ENCODE measurements around the gene VRK3.
"Not testable (repeated sequence)": the region's sequence is repeated elsewhere in the genome, so short reads cannot be mapped to it uniquely, and the experiment has no call there.

VRK3 gene

GRCh38 chr19:49988433-49988832, 36.7 kb downstream of the VRK3 start:
- DNase-seq (ENCODE audit: low read depth in 1 of 2, low spot score in 1 of 2), result no peak

- DNase-seq (ENCODE audit: low read depth in 1 of 2, low spot score in 1 of 2), result no peak
These were observed 37.2 kb downstream of the VRK3 start for GRCh38 chr19:49988007-49988406.

GRCh38 chr19:49987159-49987698, 37.9 kb downstream of the VRK3 start:
- DNase-seq (ENCODE audit: low read depth in 1 of 2, low spot score in 1 of 2), result peak; percentile 30 to 44

GRCh38 chr19:49986354-49986753, 38.8 kb downstream of the VRK3 start:
- DNase-seq (ENCODE audit: low read depth in 1 of 2, low spot score in 1 of 2), result no peak

- DNase-seq (ENCODE audit: low read depth in 1 of 2, low spot score in 1 of 2), result no peak
These were observed 39.3 kb downstream of the VRK3 start for GRCh38 chr19:49985871-49986270.

- DNase-seq (ENCODE audit: low read depth in 1 of 2, low spot score in 1 of 2), result no peak
These were observed 40.7 kb downstream of the VRK3 start for GRCh38 chr19:49984491-49984890.

- DNase-seq (ENCODE audit: low read depth in 1 of 2, low spot score in 1 of 2), result peak; percentile 62 to 75
These were observed 41.4 kb downstream of the VRK3 start for GRCh38 chr19:49983645-49984229.

- DNase-seq (ENCODE audit: low read depth in 1 of 2, low spot score in 1 of 2), result no peak
These were observed 43.3 kb downstream of the VRK3 start for GRCh38 chr19:49981603-49982593.

GRCh38 chr19:49978324-49978723, 46.8 kb downstream of the VRK3 start:
- DNase-seq (ENCODE audit: low read depth in 1 of 2, low spot score in 1 of 2), result no peak

- DNase-seq (ENCODE audit: low read depth in 1 of 2, low spot score in 1 of 2), result no peak
These were observed 47.3 kb downstream of the VRK3 start for GRCh38 chr19:49977881-49978280.

- DNase-seq (ENCODE audit: low read depth in 1 of 2, low spot score in 1 of 2), result no peak
These were observed 48.1 kb downstream of the VRK3 start for GRCh38 chr19:49977076-49977475.

GRCh38 chr19:49976496-49976895, 48.7 kb downstream of the VRK3 start:
- no peak for DNase-seq (ENCODE audit: low read depth in 1 of 2, low spot score in 1 of 2)

- DNase-seq (ENCODE audit: low read depth in 1 of 2, low spot score in 1 of 2), result no peak
These were observed 50.1 kb downstream of the VRK3 start for GRCh38 chr19:49975051-49975450.

- DNase-seq (ENCODE audit: low read depth in 1 of 2, low spot score in 1 of 2), result no peak
These were observed 51.2 kb downstream of the VRK3 start for GRCh38 chr19:49973987-49974386.

- DNase-seq (ENCODE audit: low read depth in 1 of 2, low spot score in 1 of 2), result no peak
These were observed 52.3 kb downstream of the VRK3 start for GRCh38 chr19:49972841-49973240.

- DNase-seq (ENCODE audit: low read depth in 1 of 2, low spot score in 1 of 2), result no peak
These were observed 53.2 kb downstream of the VRK3 start for GRCh38 chr19:49971991-49972411.

GRCh38 chr19:49969355-49969754, 55.8 kb downstream of the VRK3 start:
- not testable (repeated sequence) for DNase-seq (ENCODE audit: low read depth in 1 of 2, low spot score in 1 of 2)

- no peak for DNase-seq (ENCODE audit: low read depth in 1 of 2, low spot score in 1 of 2)
These were observed 56.8 kb downstream of the VRK3 start for GRCh38 chr19:49968279-49968922.

GRCh38 chr19:49960980-49961379, 64.2 kb downstream of the VRK3 start, which contains the start of gene SIGLEC11:
Gene SIGLEC11 (minus strand): TSS chr19:49961172. CDS start chr19:49961081, 91 bp downstream.
- DNase-seq (ENCODE audit: low read depth in 1 of 2, low spot score in 1 of 2), result not testable (repeated sequence)

- not testable (repeated sequence) for DNase-seq (ENCODE audit: low read depth in 1 of 2, low spot score in 1 of 2)
These were observed 65.3 kb downstream of the VRK3 start for GRCh38 chr19:49959892-49960291.

- not testable (repeated sequence) for DNase-seq (ENCODE audit: low read depth in 1 of 2, low spot score in 1 of 2)
These were observed 66.6 kb downstream of the VRK3 start for GRCh38 chr19:49958596-49958995.
